SK-N-SH treated with all-trans-retinoic acid at 6 μM for 48 hours (cell line): Measurements from ENCODE around the gene EMC6.

Experiments
- ATAC-seq: fragments of 200-7000 bp; cut with Tn5 transposase; 3 replicates; pipeline ENCODE4 v1.9.1; 2020; ENCODE audit warnings: mild to moderate bottlenecking, moderate library complexity
- ARNTL ChIP-seq: fragments of 450-650 bp; formaldehyde crosslinking; IDR thresholded peaks from 2 replicates; pipeline ENCODE4 v1.5.0; 2020; ENCODE audit warnings: low read depth, mild to moderate bottlenecking, moderate library complexity, borderline replicate concordance
- BACH2 ChIP-seq: fragments of 250-450 bp; sonication (Bioruptor Pico); IDR thresholded peaks from 2 replicates; pipeline ENCODE4 v1.9.0; 2021; ENCODE audit warnings: mild to moderate bottlenecking, borderline replicate concordance
- CSDC2 ChIP-seq: fragments of 250-450 bp; sonication (Bioruptor Pico); IDR thresholded peaks from 2 replicates; pipeline ENCODE4 v1.5.0; 2020; ENCODE audit warnings: mild to moderate bottlenecking, moderate library complexity
- ESRRG ChIP-seq: fragments of 250-450 bp; sonication (Bioruptor Pico); IDR thresholded peaks from 2 replicates; pipeline ENCODE4 v1.6.1; 2021; ENCODE audit warnings: mild to moderate bottlenecking
- GLIS3 ChIP-seq: fragments of 250-450 bp; sonication (Bioruptor Pico); IDR thresholded peaks from 2 replicates; pipeline ENCODE4 v1.5.0; 2020; ENCODE audit warnings: mild to moderate bottlenecking, moderate library complexity
- ISL1 ChIP-seq: fragments of 250-450 bp; sonication (Bioruptor Pico); IDR thresholded peaks from 2 replicates; pipeline ENCODE4 v2.1.2; 2022; ENCODE audit warnings: mild to moderate bottlenecking, moderate library complexity
- OSR1 ChIP-seq: fragments of 250-450 bp; sonication (Bioruptor Pico); IDR thresholded peaks from 2 replicates; pipeline ENCODE4 v1.8.0; 2022; ENCODE audit warnings: moderate library complexity, mild to moderate bottlenecking, inconsistent platforms
- PPARA ChIP-seq: fragments of 250-450 bp; sonication (Bioruptor Pico); IDR thresholded peaks from 2 replicates; pipeline ENCODE4 v1.5.0; 2020; ENCODE audit warnings: mild to moderate bottlenecking, borderline replicate concordance
- RARB ChIP-seq: fragments of 250-450 bp; sonication (Bioruptor Pico); IDR thresholded peaks from 2 replicates; pipeline ENCODE4 v1.8.0; 2021; ENCODE audit warnings: mild to moderate bottlenecking, moderate library complexity
- TCF4 ChIP-seq: fragments of 250-450 bp; sonication (Bioruptor Pico); IDR thresholded peaks from 2 replicates; pipeline ENCODE4 v1.8.0; 2021; ENCODE audit warnings: mild to moderate bottlenecking, moderate library complexity, borderline replicate concordance
- ZC3H10 ChIP-seq: fragments of 250-450 bp; sonication (Bioruptor Pico); IDR thresholded peaks from 2 replicates; pipeline ENCODE4 v1.5.1; 2021; ENCODE audit warnings: mild to moderate bottlenecking, moderate library complexity
- ZFP3 ChIP-seq: fragments of 250-450 bp; sonication (Bioruptor Pico); IDR thresholded peaks from 2 replicates; pipeline ENCODE4 v1.5.0; 2020; ENCODE audit warnings: mild to moderate bottlenecking, moderate library complexity
- ZFP30 ChIP-seq: fragments of 450-650 bp; formaldehyde crosslinking; IDR thresholded peaks from 2 replicates; pipeline ENCODE4 v1.5.0; 2022; ENCODE audit warnings: mild to moderate bottlenecking, moderate library complexity
- ZNF565 ChIP-seq: fragments of 450-650 bp; formaldehyde crosslinking; conservative IDR thresholded peaks from 2 replicates; pipeline ENCODE4 v1.5.0; 2020; ENCODE audit warnings: low read depth, mild to moderate bottlenecking, moderate library complexity
- ZNF70 ChIP-seq: fragments of 450-650 bp; formaldehyde crosslinking; IDR thresholded peaks from 2 replicates; pipeline ENCODE4 v1.5.0; 2020; ENCODE audit warnings: mild to moderate bottlenecking, moderate library complexity
- TF ChIP-seq, protein P1 (sequence below): fragments of 250-450 bp; sonication (Bioruptor Pico); IDR thresholded peaks from 2 replicates; pipeline ENCODE4 v1.5.0; 2020; ENCODE audit warnings: mild to moderate bottlenecking, moderate library complexity
- TF ChIP-seq, protein P2 (sequence below): fragments of 250-450 bp; sonication (Bioruptor Pico); IDR thresholded peaks from 2 replicates; pipeline ENCODE4 v1.8.0; 2020; ENCODE audit warnings: mild to moderate bottlenecking, moderate library complexity, borderline replicate concordance
- TF ChIP-seq, protein P3 (sequence below): fragments of 250-450 bp; sonication (Bioruptor Pico); IDR thresholded peaks from 2 replicates; pipeline ENCODE4 v1.5.1; 2020; ENCODE audit warnings: low read depth, mild to moderate bottlenecking, moderate library complexity
- TF ChIP-seq, protein P4 (sequence below): fragments of 250-450 bp; sonication (Bioruptor Pico); IDR thresholded peaks from 2 replicates; pipeline ENCODE4 v1.5.1; 2021; ENCODE audit warnings: mild to moderate bottlenecking, moderate library complexity

EMC6 gene

DNA sequence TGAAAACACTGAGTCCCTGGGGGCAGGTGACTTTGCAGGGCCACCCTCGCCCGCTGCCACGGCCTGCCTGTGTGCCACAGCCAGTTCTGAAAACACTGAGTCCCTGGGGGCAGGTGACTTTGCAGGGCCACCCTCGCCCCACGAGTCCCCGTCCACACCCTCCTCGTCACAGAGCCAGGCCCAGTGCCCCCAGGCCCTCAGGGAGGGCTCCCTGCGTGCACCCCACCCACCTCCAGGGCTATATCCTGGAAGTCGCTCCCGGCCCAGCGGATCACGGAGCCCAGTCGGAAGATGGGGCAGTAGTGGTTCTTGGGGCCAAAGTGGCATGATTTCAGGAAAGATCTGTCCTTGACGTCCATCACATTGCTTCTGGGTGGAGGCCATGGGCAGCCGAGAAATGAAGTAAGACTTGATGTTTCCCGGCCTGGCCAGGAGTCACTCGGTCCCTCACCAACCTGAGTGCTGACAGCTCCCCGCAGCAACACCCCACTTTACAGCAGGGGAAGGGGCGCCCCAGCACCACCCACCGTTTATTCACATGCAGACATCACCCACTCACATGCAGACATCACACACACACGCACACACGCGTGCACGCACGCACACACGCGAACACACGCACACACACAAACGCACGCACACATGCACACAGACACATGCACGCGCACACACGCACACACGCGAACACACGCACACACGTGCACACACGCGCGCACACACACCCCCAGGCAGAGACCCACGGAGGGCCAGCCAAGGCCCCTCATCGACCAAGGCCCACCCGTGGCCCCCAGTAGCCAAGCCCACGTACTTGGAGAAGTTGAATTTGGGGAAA lies 20.9 kb downstream of the EMC6 start (continued):
- TF ChIP-seq, protein P1, sequence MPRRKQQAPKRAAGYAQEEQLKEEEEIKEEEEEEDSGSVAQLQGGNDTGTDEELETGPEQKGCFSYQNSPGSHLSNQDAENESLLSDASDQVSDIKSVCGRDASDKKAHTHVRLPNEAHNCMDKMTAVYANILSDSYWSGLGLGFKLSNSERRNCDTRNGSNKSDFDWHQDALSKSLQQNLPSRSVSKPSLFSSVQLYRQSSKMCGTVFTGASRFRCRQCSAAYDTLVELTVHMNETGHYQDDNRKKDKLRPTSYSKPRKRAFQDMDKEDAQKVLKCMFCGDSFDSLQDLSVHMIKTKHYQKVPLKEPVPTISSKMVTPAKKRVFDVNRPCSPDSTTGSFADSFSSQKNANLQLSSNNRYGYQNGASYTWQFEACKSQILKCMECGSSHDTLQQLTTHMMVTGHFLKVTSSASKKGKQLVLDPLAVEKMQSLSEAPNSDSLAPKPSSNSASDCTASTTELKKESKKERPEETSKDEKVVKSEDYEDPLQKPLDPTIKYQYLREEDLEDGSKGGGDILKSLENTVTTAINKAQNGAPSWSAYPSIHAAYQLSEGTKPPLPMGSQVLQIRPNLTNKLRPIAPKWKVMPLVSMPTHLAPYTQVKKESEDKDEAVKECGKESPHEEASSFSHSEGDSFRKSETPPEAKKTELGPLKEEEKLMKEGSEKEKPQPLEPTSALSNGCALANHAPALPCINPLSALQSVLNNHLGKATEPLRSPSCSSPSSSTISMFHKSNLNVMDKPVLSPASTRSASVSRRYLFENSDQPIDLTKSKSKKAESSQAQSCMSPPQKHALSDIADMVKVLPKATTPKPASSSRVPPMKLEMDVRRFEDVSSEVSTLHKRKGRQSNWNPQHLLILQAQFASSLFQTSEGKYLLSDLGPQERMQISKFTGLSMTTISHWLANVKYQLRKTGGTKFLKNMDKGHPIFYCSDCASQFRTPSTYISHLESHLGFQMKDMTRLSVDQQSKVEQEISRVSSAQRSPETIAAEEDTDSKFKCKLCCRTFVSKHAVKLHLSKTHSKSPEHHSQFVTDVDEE (CRISPR knock-in tag): no peak
- TF ChIP-seq ZFP3 (CRISPR knock-in tag): no peak
- no peak for TF ChIP-seq GLIS3
- TF ChIP-seq CSDC2: no peak

DNA sequence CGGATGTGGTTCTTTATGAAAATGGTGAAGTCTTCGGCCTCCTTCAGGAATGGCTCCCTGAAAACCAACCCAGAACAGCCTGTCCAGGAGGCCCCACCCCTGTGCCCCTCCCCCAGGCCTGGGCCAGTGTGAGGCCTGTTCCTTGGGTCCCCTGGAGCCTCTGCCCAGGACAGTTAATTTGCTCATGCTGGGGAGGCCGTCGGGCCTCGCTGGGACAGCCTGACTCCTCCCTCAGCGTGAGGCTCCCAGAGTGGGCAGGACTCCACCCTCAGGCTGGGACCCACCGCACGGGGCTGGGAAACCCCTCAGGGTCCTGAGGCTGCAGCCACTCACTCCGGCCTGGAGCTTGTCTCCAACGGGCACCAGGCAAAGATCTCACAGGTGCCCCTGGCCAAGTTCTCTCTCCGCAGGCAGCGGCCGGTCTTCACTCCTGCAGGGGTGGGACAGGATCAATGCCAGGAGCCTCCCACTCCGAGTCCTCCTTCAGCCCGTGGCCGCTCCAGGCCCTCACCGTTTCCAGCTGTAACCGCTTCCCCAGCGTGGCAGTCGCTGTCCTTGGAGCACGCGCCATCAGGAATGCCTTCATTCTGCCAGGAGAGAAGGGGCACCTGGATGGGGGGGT lies 21.6 kb downstream of the EMC6 start:
- no peak; the same call in 2 of the 3 replicates for ATAC-seq
- no peak for TF ChIP-seq ISL1 (CRISPR knock-in tag)
- TF ChIP-seq, protein P1 (CRISPR knock-in tag): no peak
- TF ChIP-seq, protein P2, sequence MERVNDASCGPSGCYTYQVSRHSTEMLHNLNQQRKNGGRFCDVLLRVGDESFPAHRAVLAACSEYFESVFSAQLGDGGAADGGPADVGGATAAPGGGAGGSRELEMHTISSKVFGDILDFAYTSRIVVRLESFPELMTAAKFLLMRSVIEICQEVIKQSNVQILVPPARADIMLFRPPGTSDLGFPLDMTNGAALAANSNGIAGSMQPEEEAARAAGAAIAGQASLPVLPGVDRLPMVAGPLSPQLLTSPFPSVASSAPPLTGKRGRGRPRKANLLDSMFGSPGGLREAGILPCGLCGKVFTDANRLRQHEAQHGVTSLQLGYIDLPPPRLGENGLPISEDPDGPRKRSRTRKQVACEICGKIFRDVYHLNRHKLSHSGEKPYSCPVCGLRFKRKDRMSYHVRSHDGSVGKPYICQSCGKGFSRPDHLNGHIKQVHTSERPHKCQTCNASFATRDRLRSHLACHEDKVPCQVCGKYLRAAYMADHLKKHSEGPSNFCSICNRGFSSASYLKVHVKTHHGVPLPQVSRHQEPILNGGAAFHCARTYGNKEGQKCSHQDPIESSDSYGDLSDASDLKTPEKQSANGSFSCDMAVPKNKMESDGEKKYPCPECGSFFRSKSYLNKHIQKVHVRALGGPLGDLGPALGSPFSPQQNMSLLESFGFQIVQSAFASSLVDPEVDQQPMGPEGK (CRISPR knock-in tag): no peak
- TF ChIP-seq, protein P3, sequence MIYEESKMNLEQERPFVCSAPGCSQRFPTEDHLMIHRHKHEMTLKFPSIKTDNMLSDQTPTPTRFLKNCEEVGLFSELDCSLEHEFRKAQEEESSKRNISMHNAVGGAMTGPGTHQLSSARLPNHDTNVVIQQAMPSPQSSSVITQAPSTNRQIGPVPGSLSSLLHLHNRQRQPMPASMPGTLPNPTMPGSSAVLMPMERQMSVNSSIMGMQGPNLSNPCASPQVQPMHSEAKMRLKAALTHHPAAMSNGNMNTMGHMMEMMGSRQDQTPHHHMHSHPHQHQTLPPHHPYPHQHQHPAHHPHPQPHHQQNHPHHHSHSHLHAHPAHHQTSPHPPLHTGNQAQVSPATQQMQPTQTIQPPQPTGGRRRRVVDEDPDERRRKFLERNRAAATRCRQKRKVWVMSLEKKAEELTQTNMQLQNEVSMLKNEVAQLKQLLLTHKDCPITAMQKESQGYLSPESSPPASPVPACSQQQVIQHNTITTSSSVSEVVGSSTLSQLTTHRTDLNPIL (CRISPR knock-in tag): no peak
- TF ChIP-seq ZC3H10 (CRISPR knock-in tag): no peak
- TF ChIP-seq ARNTL: no peak
- TF ChIP-seq PPARA (CRISPR knock-in tag): no peak
- TF ChIP-seq BACH2: no peak
- no peak for TF ChIP-seq OSR1

DNA sequence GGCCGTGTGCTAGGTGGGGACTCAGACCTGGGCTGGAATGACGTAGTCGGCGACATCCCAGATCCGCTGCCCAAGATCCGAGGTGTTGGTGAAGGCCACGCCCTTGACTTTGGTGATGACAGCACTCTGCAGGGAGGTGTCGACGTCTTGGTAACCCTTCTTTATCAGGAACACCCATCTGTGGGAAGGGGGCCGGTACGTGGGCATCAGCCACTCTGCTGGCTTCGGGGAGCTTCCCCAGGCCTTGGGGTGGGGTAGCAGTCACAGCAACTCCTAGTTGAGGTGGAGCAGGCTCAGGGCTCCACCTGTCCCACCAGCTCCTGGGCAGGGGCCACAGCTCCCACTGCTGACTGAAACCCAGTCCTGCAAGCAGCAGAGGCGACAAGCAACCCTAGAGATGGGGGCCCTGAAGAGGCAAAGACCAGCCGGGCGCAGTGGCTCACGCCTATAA lies 23.0 kb downstream of the EMC6 start:
- no peak for ATAC-seq
- no peak for TF ChIP-seq ARNTL
- no peak for TF ChIP-seq ZFP30 (CRISPR knock-in tag)
- no peak for TF ChIP-seq BACH2
- TF ChIP-seq ZNF565 (CRISPR knock-in tag): no peak

DNA sequence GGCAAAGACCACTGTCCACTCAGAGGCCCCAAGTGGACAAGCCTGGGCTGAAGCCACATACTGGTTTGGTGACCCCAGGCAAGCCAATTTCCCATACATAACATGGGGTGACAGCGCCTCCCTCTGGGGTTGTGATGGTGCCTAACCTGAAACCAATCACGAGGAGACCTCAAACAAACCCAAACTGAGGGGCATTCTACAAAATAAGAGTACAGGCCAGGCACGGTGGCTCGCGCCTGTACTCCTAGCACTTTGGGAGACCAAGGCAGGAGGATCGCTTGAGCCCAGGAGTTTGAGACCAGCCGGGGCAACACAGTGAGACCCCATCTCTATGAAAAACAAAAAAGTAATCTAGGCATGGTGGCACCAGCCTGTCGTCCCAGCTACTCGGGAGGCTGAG lies 23.7 kb downstream of the EMC6 start:
- no peak for ATAC-seq
- no peak for TF ChIP-seq OSR1
- no peak for TF ChIP-seq TCF4 (CRISPR knock-in tag)
- no peak for TF ChIP-seq ZC3H10 (CRISPR knock-in tag)
- TF ChIP-seq, protein P2 (CRISPR knock-in tag): no peak
- TF ChIP-seq, protein P1 (CRISPR knock-in tag): no peak
- no peak for TF ChIP-seq ZFP3 (CRISPR knock-in tag)
- no peak for TF ChIP-seq ZNF70
- no peak for TF ChIP-seq RARB (CRISPR knock-in tag)
- TF ChIP-seq, protein P4, sequence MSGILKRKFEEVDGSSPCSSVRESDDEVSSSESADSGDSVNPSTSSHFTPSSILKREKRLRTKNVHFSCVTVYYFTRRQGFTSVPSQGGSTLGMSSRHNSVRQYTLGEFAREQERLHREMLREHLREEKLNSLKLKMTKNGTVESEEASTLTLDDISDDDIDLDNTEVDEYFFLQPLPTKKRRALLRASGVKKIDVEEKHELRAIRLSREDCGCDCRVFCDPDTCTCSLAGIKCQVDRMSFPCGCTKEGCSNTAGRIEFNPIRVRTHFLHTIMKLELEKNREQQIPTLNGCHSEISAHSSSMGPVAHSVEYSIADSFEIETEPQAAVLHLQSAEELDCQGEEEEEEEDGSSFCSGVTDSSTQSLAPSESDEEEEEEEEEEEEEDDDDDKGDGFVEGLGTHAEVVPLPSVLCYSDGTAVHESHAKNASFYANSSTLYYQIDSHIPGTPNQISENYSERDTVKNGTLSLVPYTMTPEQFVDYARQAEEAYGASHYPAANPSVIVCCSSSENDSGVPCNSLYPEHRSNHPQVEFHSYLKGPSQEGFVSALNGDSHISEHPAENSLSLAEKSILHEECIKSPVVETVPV (CRISPR knock-in tag): no peak
- TF ChIP-seq BACH2: no peak
- no peak for TF ChIP-seq ESRRG (CRISPR knock-in tag)
- TF ChIP-seq PPARA (CRISPR knock-in tag): no peak
